Rectal smooth muscle tissue (tissue), 1 donor: Measurements from ENCODE around the gene ZP3.
"Not testable (repeated sequence)": the region's sequence is repeated elsewhere in the genome, so short reads cannot be mapped to it uniquely, and the experiment has no call there.

Source experiments
- H3K27ac ChIP-seq: one replicate; pipeline ENCODE4 v1.7.0; 2013; ENCODE audit warnings: low read depth, low read length, inconsistent platforms
- H3K27me3 ChIP-seq: one replicate; pipeline ENCODE4 v1.7.0; 2013; ENCODE audit warnings: low read length; ENCODE audit not compliant: control insufficient read depth, insufficient read depth
- H3K36me3 ChIP-seq: one replicate; pipeline ENCODE4 v1.7.0; 2013; ENCODE audit warnings: low read length; ENCODE audit not compliant: control insufficient read depth, insufficient read depth
- H3K4me1 ChIP-seq: one replicate; pipeline ENCODE4 v1.7.0; 2013; ENCODE audit warnings: low read length; ENCODE audit not compliant: control insufficient read depth, insufficient read depth
- H3K4me3 ChIP-seq: one replicate; pipeline ENCODE4 v1.7.0; 2013; ENCODE audit warnings: low read length
- H3K9ac ChIP-seq: one replicate; pipeline ENCODE4 v1.7.0; 2013; ENCODE audit warnings: low read length

Gene ZP3

GRCh38 chr7:76394957-76395356, 29.8 kb upstream of the ZP3 start:
- Histone ChIP-seq H3K4me1 (peaks cover 5% of the 10 kb centered on the region), H3K9ac (no peak overlapping the region), H3K27me3 (no peaks in the 10 kb centered on the region), H3K4me3 (no peak overlapping the region), H3K36me3 (no peaks in the 10 kb centered on the region), H3K27ac (no peak overlapping the region)

GRCh38 chr7:76395605-76395964, 29.2 kb upstream of the ZP3 start:
- H3K4me3 ChIP-seq, H3K4me1 ChIP-seq, H3K27me3 ChIP-seq, H3K9ac ChIP-seq, H3K36me3 ChIP-seq, H3K27ac ChIP-seq: not testable (repeated sequence)

- no peak overlapping the region for H3K27ac ChIP-seq
- no peak overlapping the region for H3K4me3 ChIP-seq
- H3K36me3 ChIP-seq: no peaks in the 10 kb centered on the region
- peaks cover 5% of the 10 kb centered on the region for H3K4me1 ChIP-seq
- H3K27me3 ChIP-seq: no peaks in the 10 kb centered on the region
- H3K9ac ChIP-seq: no peak overlapping the region
Measured at GRCh38 chr7:76395965-76396726, 28.6 kb upstream of the ZP3 start.

GRCh38 chr7:76396864-76397263, 27.9 kb upstream of the ZP3 start:
- Histone ChIP-seq H3K9ac (no peak overlapping the region), H3K4me1 (peaks cover 5% of the 10 kb centered on the region), H3K27me3 (no peaks in the 10 kb centered on the region), H3K36me3 (no peaks in the 10 kb centered on the region), H3K27ac (no peak overlapping the region), H3K4me3 (peak overlapping the region; percentile 81)

- Histone ChIP-seq H3K27ac (peak overlapping the region; percentile 37), H3K9ac (no peak overlapping the region), H3K36me3 (no peaks in the 10 kb centered on the region), H3K4me1 (peaks cover 4% of the 10 kb centered on the region), H3K27me3 (no peaks in the 10 kb centered on the region), H3K4me3 (peak overlapping the region; percentile 81)
Measured at GRCh38 chr7:76397409-76398183, 27.2 kb upstream of the ZP3 start.

GRCh38 chr7:76400248-76400647, 24.5 kb upstream of the ZP3 start:
- no peaks in the 10 kb centered on the region for H3K4me1 ChIP-seq
- no peak overlapping the region for H3K9ac ChIP-seq
- H3K4me3 ChIP-seq: no peak overlapping the region
- H3K36me3 ChIP-seq: no peaks in the 10 kb centered on the region
- no peak overlapping the region for H3K27ac ChIP-seq
- no peaks in the 10 kb centered on the region for H3K27me3 ChIP-seq

GRCh38 chr7:76403097-76403496, 21.7 kb upstream of the ZP3 start:
- H3K9ac ChIP-seq, H3K4me1 ChIP-seq, H3K36me3 ChIP-seq, H3K4me3 ChIP-seq, H3K27ac ChIP-seq, H3K27me3 ChIP-seq: not testable (repeated sequence)

- Histone ChIP-seq H3K4me3 (no peak overlapping the region), H3K4me1 (no peaks in the 10 kb centered on the region), H3K27me3 (no peaks in the 10 kb centered on the region), H3K9ac (no peak overlapping the region), H3K36me3 (no peaks in the 10 kb centered on the region), H3K27ac (no peak overlapping the region)
Measured at GRCh38 chr7:76403780-76404494, 20.8 kb upstream of the ZP3 start.

- Histone ChIP-seq H3K4me1 (no peaks in the 10 kb centered on the region), H3K36me3 (no peaks in the 10 kb centered on the region), H3K4me3 (no peak overlapping the region)
Measured at GRCh38 chr7:76405738-76406137, 19.0 kb upstream of the ZP3 start.

GRCh38 chr7:76407718-76408117, 17.0 kb upstream of the ZP3 start:
- no peak overlapping the region for H3K27ac ChIP-seq
- H3K4me3 ChIP-seq: no peak overlapping the region
- no peaks in the 10 kb centered on the region for H3K27me3 ChIP-seq
- H3K4me1 ChIP-seq: no peaks in the 10 kb centered on the region
- no peak overlapping the region for H3K9ac ChIP-seq
- H3K36me3 ChIP-seq: no peaks in the 10 kb centered on the region

More at GRCh38 chr7:76405738-76406137, 19.0 kb upstream of the ZP3 start:
- no peaks in the 10 kb centered on the region for H3K27me3 ChIP-seq
- H3K27ac ChIP-seq: no peak overlapping the region
- no peak overlapping the region for H3K9ac ChIP-seq

- no peak overlapping the region for H3K4me3 ChIP-seq
- H3K27me3 ChIP-seq: no peaks in the 10 kb centered on the region
- H3K4me1 ChIP-seq: no peaks in the 10 kb centered on the region
- no peaks in the 10 kb centered on the region for H3K36me3 ChIP-seq
- H3K9ac ChIP-seq: no peak overlapping the region
- no peak overlapping the region for H3K27ac ChIP-seq
Measured at GRCh38 chr7:76408121-76408560, 16.6 kb upstream of the ZP3 start.

GRCh38 chr7:76409537-76409936, 15.2 kb upstream of the ZP3 start, which contains the start of gene SSC4D:
SSC4D (minus strand) TSS chr7:76409697; CDS start chr7:76404439, 5,258 bp downstream.
- no peak within 1 kb of the TSS for H3K4me3 ChIP-seq
- H3K36me3 ChIP-seq: no peaks in the 10 kb centered on the region
- no peaks in the 10 kb centered on the region for H3K4me1 ChIP-seq
- no peak within 1 kb of the TSS for H3K27ac ChIP-seq
- H3K9ac ChIP-seq: no peak within 1 kb of the TSS
- no peaks in the 10 kb centered on the region for H3K27me3 ChIP-seq
